ENCODE data around the gene SHISA4. TPM values are rescaled to one million over a fixed set of nuclear protein-coding genes. Genes with fewer than 3 reads are reported as not detected.

Gene SHISA4
- total and polyA plus RNA-seq, 2 of the 8 experiments (the other 6 are each of a cell fraction or from before 2014, with no cell fraction given), result 7.8 to 28.9 TPM

DNA sequence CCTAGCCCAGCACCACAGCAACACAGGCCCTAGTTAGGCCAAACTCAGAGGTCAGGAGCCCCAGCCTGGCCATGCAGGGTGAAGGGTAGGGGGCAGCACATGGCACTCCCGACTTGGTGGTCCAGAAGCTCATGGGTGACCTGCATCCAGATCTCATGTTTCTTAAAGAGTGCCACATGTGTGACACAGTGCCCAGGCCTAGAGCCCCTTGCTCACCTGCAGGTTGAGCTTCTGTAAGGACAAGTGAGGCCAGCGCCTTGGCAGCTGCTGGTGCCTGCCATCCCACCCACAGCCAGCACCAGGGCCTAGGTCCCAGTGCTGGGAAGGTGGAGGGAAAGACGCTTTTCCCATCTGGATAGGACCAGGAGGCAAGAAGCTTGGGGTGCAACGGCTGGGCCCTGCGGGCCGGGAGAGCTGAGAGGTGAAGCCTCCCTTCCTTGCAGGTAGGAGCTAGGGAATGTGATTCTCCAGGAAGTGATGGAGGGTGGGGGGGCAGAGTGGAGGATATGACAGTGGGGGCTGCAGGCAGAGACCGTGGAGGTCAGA, 6.5 kb downstream of the SHISA4 start:
- no peak overlapping the region for H4K5ac ChIP-seq (ENCODE audit: insufficient read length, low read depth, low read length)
- peak overlapping the region; percentile 63 for H4K91ac ChIP-seq (replicated peaks; ENCODE audit: insufficient read length, low read length)
- H3K4ac ChIP-seq (replicated peaks; ENCODE audit: insufficient read length, low read depth, low read length), result peak overlapping the region; percentile 70
- H3K23ac ChIP-seq (ENCODE audit: insufficient read length), result no peak overlapping the region
- no peak overlapping the region for H3K4me3 ChIP-seq (ENCODE audit: extremely low read depth in 1 of 4, insufficient read depth in 2 of 4, low read depth in 3 of 4, low read length in 4 of 4)
- DNase-seq (ENCODE audit: low read depth in 1 of 2, low spot score in 2 of 2), result no peak
- no peak overlapping the region for H2AFZ ChIP-seq (ENCODE audit: low read length)
- no peaks in the 10 kb centered on the region for H3K79me1 ChIP-seq (ENCODE audit: low read depth, low read length)
- no peaks in the 10 kb centered on the region for H4K20me1 ChIP-seq (replicated peaks in 1 of 2; ENCODE audit: control insufficient read depth in 1 of 2, insufficient read depth in 2 of 2, low read length in 2 of 2)
- 76% methylated on average over 7 of the region's 7 CpGs; no CpG with 5 or more reads in 1 of the 2 experiments for WGBS, 2 experiments (ENCODE audit: extremely low coverage in 1 of 2, insufficient coverage in 1 of 2, insufficient read length in 1 of 2, insufficient replicate concordance in 2 of 2, low coverage in 1 of 2, low lambda C conversion rate in 2 of 2, missing lambda C conversion rate in 1 of 2)
- peak overlapping the region; percentile 40; the same call in 1 of the 2 replicates for H2BK20ac ChIP-seq (ENCODE audit: low read length)
- peak overlapping the region; percentile 91; the same call in 1 of the 2 replicates for H2BK5ac ChIP-seq (ENCODE audit: low read depth, low read length)
- no peak overlapping the region for H2BK120ac ChIP-seq (replicated peaks; ENCODE audit: low read depth, low read length)
- H3K56ac ChIP-seq (replicated peaks; ENCODE audit: insufficient read length, low read depth, low read length), result no peak overlapping the region
- peak overlapping the region; percentile 34; the same call in 1 of the 2 replicates for H2BK15ac ChIP-seq (ENCODE audit: low read length)
- TF ChIP-seq RAD21 (IDR thresholded peaks at IDR 0.05 in 1 of 2, conservative IDR thresholded peaks at IDR 0.05 in 1 of 2; ENCODE audit: low read depth in 2 of 2, low read length in 2 of 2) (0 out of 4 replicates have a peak, but pooled peaks of 1 of the 2 experiments have one; percentile 3), HDAC2 (IDR thresholded peaks at IDR 0.05; ENCODE audit: borderline replicate concordance in 1 of 2, low read depth in 2 of 2, low read length in 2 of 2) (no peak)
- TF ChIP-seq, protein P1, sequence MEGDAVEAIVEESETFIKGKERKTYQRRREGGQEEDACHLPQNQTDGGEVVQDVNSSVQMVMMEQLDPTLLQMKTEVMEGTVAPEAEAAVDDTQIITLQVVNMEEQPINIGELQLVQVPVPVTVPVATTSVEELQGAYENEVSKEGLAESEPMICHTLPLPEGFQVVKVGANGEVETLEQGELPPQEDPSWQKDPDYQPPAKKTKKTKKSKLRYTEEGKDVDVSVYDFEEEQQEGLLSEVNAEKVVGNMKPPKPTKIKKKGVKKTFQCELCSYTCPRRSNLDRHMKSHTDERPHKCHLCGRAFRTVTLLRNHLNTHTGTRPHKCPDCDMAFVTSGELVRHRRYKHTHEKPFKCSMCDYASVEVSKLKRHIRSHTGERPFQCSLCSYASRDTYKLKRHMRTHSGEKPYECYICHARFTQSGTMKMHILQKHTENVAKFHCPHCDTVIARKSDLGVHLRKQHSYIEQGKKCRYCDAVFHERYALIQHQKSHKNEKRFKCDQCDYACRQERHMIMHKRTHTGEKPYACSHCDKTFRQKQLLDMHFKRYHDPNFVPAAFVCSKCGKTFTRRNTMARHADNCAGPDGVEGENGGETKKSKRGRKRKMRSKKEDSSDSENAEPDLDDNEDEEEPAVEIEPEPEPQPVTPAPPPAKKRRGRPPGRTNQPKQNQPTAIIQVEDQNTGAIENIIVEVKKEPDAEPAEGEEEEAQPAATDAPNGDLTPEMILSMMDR (IDR thresholded peaks at IDR 0.05; ENCODE audit: control extremely low read depth in 1 of 3, insufficient read depth in 1 of 3, low read depth in 1 of 3, low read length in 3 of 3), result peak in 2 of 3 experiments; percentile 13 to 17; a peak in 2 of 4 replicates
- H3K4me2 ChIP-seq (ENCODE audit: insufficient read depth in 1 of 2, low read depth in 2 of 2, low read length in 2 of 2), result 0 out of 4 replicates have a peak overlapping the region, but pooled peaks of 1 of the 2 experiments have one; percentile 45
- ChIA-PET POLR2A (ENCODE audit: partially characterized antibody) (interaction anchor here (0.7 to 9.6 kb wide), 16 partner anchors 8 to 224 kb away, joined by 3 to 117 read pairs (median 4); partner anchors contain the start of genes LMOD1, RNPEP and TIMM17A), CTCF (ENCODE audit: partially characterized antibody) (interaction anchor here (0.6 to 14.8 kb wide), 43 partner anchors 9 to 383 kb away, joined by 3 to 244 read pairs (median 8); partner anchors contain the start of genes GPR37L1, LMOD1, RNPEP and TIMM17A)
- H3K27ac ChIP-seq (ENCODE audit: low read depth, low read length), result no peak overlapping the region
- H3K14ac ChIP-seq (ENCODE audit: insufficient read length), result no peak overlapping the region
- peaks cover 0 to 1% (median 0%) of the 10 kb centered on the region in 4 experiments; a peak in 1 of 7 replicates for H3K27me3 ChIP-seq (replicated peaks in 1 of 4; ENCODE audit: control insufficient read depth in 3 of 4, extremely low read depth in 1 of 4, insufficient read depth in 3 of 4, low read length in 3 of 4)
- H2BK12ac ChIP-seq (ENCODE audit: low read depth, low read length), result peak overlapping the region; percentile 98; the same call in 1 of the 2 replicates
- H3K79me2 ChIP-seq (ENCODE audit: control insufficient read depth in 1 of 2, insufficient read depth in 2 of 2, low read length in 2 of 2), result no peaks in the 10 kb centered on the region
- FAIRE-seq, result no peak
- H3K23me2 ChIP-seq (ENCODE audit: low read depth, low read length), result no peaks in the 10 kb centered on the region; the same call in none of the 2 replicates
- no peaks in the 10 kb centered on the region for H3K36me3 ChIP-seq (ENCODE audit: control insufficient read depth in 2 of 4, insufficient read depth in 4 of 4, low read length in 3 of 4)
- H3K9me3 ChIP-seq (ENCODE audit: insufficient read depth in 2 of 2, low read depth in 1 of 2, low read length in 1 of 2), result no peaks in the 10 kb centered on the region
- peaks cover 6 to 21% (median 16%) of the 10 kb centered on the region in 4 experiments for H3K4me1 ChIP-seq (replicated peaks in 1 of 4; ENCODE audit: control insufficient read depth in 3 of 4, insufficient read depth in 4 of 4, low read length in 3 of 4)
- peak overlapping the region; percentile 90 for H3K18ac ChIP-seq (ENCODE audit: extremely low read depth, low read length)
- no peak overlapping the region for H3K9ac ChIP-seq (replicated peaks in 1 of 4; ENCODE audit: extremely low read depth in 1 of 4, low read depth in 3 of 4, low read length in 3 of 4)
- no peak overlapping the region; the same call in 1 of the 2 replicates for H4K8ac ChIP-seq (ENCODE audit: extremely low read depth, insufficient read depth, low read length)
- H2AK5ac ChIP-seq (ENCODE audit: low read depth, low read length), result no peak overlapping the region

Measured in H1 (cell line).